ENCODE measurements around the gene UNC93A. TPM values are rescaled to one million over a fixed set of nuclear protein-coding genes. Genes with fewer than 3 reads are reported as not detected.

Gene UNC93A
- total and polyA plus RNA-seq, 2 donors (not counting 3 experiments of a cell fraction or from before 2014, with no cell fraction given) = not detected

DNA sequence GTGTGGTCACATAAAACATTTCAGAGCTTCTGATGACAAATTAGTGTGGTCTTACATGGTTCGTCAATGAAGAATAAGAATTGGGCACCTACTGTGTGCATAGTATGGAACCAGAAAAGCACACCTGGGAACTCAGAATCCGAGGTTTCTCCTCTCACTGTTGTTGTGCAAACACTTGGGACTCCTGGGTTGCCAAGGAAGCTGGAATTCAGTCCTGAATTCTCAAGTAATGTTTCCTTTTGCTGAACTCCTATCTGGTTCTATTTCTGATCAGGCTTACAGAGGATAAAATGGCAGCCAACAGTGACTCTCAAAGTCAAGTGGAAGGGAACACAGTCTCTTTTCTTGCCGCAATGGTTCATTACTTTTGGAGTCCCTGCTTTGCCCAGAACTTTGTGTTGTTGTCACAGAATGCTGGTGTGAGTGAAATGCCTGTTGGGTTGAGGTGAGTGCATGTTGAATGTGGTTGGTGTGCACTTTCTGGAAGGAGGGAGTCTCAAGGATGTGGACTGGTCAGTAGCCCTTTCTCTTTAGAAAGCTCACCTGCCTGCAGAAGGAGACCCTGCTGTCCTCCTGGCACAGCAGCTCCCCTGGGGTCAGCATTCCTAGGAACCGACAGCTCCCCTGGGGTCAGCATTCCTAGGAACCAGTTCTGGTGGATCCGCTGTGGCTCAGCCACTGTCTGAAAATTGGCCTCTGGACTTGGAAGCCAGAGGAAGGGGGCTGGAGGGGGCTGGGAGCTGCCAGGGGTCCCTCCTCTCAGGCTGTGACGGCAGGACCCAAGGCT is 1.4 kb downstream of the UNC93A start:
- no peak for FAIRE-seq
- no peak overlapping the region for H3K4me3 ChIP-seq (replicated peaks in 1 of 3; ENCODE audit: insufficient read depth in 1 of 3, low read depth in 1 of 3, low read length in 3 of 3)
- TF ChIP-seq FOS (IDR thresholded peaks at IDR 0.05; ENCODE audit: borderline replicate concordance, insufficient read depth, low read length) = no peak
- no peak for TF ChIP-seq CTCF (IDR thresholded peaks at IDR 0.05; ENCODE audit: extremely low read depth in 1 of 2, insufficient read depth in 1 of 2, low read depth in 1 of 2, low read length in 2 of 2)
- no peak for TF ChIP-seq MAX (IDR thresholded peaks at IDR 0.05; ENCODE audit: insufficient read depth, insufficient read length)
- no peak for TF ChIP-seq EZH2 (IDR thresholded peaks at IDR 0.05; ENCODE audit: borderline replicate concordance, low read depth, low read length, severe bottlenecking)
- no peak for TF ChIP-seq POLR2AphosphoS5 (IDR thresholded peaks at IDR 0.05; ENCODE audit: insufficient read depth, low read depth, low read length)
- TF ChIP-seq JUN (IDR thresholded peaks at IDR 0.05; ENCODE audit: borderline replicate concordance, insufficient read depth, insufficient read length, low read depth) = no peak
- TF ChIP-seq MYC (IDR thresholded peaks at IDR 0.05; ENCODE audit: low read depth, low read length) = no peak
- TF ChIP-seq GATA2 (IDR thresholded peaks at IDR 0.05; ENCODE audit: insufficient read depth, insufficient read length, low read depth, low read length) = no peak
- no peak for TF ChIP-seq POLR2A (IDR thresholded peaks at IDR 0.05; ENCODE audit: low read depth, low read length)
- no peak overlapping the region for H3K4me2 ChIP-seq (ENCODE audit: insufficient read depth, low read length)
- CTCF ChIA-PET = interaction anchor here (2.7 kb wide), 1 partner anchor 59 kb away, joined by 12 read pairs; no protein-coding TSS in a partner anchor
- no peaks in the 10 kb centered on the region for H4K20me1 ChIP-seq (replicated peaks; ENCODE audit: control insufficient read depth, extremely low read depth, insufficient read depth, low read length)
- dilution Hi-C loops (cut with MboI; ENCODE audit: extremely low pct_ligation_motif_present, low sequenced_read_pairs) = no loop called here
- H3K9me3 ChIP-seq (replicated peaks; ENCODE audit: control insufficient read depth, insufficient read depth, low read length) = no peaks in the 10 kb centered on the region
- H2AFZ ChIP-seq (ENCODE audit: low read depth, low read length) = no peak overlapping the region
- no peak overlapping the region for H3K9ac ChIP-seq (replicated peaks; ENCODE audit: extremely low read depth, insufficient read depth, low read length)
- no peak for DNase-seq (ENCODE audit: low read depth, low spot score)
- H3K27me3 ChIP-seq (ENCODE audit: control insufficient read depth in 2 of 2, insufficient read depth in 2 of 2, low read length in 2 of 2) = no peaks in the 10 kb centered on the region
- H3K36me3 ChIP-seq (ENCODE audit: control insufficient read depth in 2 of 2, extremely low read depth in 1 of 2, insufficient read depth in 2 of 2, low read length in 2 of 2) = no peaks in the 10 kb centered on the region
- POLR2A ChIA-PET = no interaction called here
- H3K79me2 ChIP-seq (ENCODE audit: control insufficient read depth, insufficient read depth, low read length) = no peaks in the 10 kb centered on the region
- no peak overlapping the region for H3K27ac ChIP-seq (ENCODE audit: insufficient read depth, low read depth, low read length)
- no peaks in the 10 kb centered on the region for H3K9me1 ChIP-seq (replicated peaks; ENCODE audit: control insufficient read depth, extremely low read depth, insufficient read depth, low read length)
- BruUV-seq (replicated peaks) = no TSS peak
- intact Hi-C loops (cut with micrococcal nuclease) = no loop called here
- H3K4me1 ChIP-seq (ENCODE audit: control insufficient read depth, extremely low read depth, insufficient read depth, low read length) = no peaks in the 10 kb centered on the region
